SH-SY5Y (cell line): Measurements from ENCODE around the gene SMLR1.

ENCODE experiments used
- GATA2 ChIP-seq: IDR thresholded peaks from 2 replicates; pipeline ENCODE4 v1.6.1; 2011; ENCODE audit warnings: mild to moderate bottlenecking, low read depth, low read length
- GATA3 ChIP-seq: IDR thresholded peaks from 2 replicates; pipeline ENCODE4 v1.6.1; 2011; ENCODE audit warnings: low read depth, mild to moderate bottlenecking, low read length, moderate library complexity

The SMLR1 gene

DNA sequence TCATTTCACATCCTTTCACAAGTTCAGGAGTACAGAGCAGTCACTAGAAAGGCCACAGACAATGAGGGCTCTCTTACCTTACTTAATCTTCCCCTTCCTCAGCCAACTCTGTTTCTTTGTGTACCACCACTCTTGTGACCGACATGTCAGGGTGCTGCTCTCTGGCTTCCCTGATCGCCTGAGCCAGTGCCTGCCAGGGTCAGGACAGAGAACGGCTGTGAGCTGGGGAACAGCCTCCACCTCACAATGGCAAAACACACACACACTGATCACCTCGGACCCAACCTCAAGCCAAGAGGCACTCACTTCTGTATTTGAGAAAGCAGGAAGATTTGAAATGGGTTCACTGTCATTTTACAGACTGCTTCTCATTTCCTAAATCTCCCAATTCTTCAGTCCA, 30.8 kb downstream of the SMLR1 start:
- no peak for TF ChIP-seq GATA2
- no peak for TF ChIP-seq GATA3

GRCh38 chr6:130858498-130859160, 31.4 kb downstream of the SMLR1 start:
- TF ChIP-seq GATA3 (no peak), GATA2 (no peak)

DNA sequence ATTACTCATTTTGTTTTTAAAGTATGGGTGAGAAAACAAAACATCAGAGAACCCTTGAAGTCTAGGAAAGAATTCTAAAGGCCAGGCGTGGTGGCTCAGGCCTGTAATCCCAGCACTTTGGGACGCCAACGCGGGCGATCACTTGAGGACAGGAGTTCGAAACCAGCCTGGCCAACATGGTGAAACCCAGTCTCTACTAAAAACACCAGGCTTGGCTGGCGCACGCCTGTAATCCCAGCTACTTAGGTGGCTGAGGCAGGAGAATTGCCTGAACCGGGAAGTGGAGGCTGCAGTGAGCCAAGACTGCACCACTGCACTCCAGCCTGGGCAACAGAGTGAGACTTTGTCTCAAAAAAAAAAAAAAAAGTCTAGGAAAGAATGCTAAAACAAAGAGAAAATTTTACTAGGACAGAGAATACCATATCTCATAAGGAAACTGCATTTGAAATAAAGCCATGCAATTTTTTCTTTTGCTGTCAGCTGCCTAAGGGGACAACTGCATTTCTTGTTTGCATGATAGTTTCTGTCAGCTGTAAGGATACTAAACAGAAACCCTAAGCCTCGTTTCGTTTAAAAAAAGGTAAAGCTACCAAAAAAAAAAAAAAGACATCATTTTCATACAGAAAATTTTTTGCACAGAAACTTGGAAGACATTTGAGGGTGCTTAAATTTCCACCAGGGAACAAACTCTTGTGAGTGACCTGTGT, 32.1 kb downstream of the SMLR1 start:
- TF ChIP-seq GATA2 = no peak
- no peak for TF ChIP-seq GATA3

GRCh38 chr6:130862370-130862769, 35.2 kb downstream of the SMLR1 start:
- TF ChIP-seq GATA2 = no peak
- TF ChIP-seq GATA3 = no peak

DNA sequence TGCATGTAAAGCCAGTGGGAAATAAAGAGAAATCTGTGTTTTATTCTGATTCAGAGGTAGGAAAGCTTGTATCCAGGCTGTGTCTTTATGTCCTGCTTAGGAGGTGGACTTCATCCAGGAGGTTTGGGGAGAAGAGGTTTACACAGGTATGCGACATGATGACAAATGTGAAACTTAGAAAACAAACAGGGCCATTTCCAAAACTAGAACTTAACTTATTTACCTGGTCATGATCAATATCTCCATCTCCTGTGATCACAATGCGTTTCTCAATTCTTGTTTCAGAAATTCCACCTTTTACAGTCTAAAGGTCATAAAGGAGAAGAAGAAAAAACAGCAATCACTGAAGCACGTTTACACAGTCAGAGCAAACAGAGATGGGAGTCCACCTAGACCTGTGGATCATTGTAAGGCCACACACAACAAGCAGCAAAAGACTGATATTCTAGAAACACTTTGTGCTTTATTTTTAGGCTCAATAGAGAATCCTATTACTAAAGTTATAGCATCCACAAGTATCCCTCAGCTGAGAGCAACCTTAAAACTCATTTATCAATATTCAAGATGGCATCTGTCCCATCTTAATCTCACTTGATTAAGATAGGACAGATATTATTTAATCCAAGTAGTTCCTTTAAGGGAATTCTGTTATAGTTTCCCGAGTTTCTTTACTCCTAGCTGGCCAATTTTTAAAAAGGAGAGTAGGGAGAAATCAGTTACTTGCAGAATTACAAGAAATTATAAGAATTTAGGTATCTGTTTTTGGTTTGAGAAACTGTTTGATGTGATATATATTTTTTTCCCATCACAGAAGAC, 36.4 kb downstream of the SMLR1 start:
- no peak for TF ChIP-seq GATA2
- no peak for TF ChIP-seq GATA3

DNA sequence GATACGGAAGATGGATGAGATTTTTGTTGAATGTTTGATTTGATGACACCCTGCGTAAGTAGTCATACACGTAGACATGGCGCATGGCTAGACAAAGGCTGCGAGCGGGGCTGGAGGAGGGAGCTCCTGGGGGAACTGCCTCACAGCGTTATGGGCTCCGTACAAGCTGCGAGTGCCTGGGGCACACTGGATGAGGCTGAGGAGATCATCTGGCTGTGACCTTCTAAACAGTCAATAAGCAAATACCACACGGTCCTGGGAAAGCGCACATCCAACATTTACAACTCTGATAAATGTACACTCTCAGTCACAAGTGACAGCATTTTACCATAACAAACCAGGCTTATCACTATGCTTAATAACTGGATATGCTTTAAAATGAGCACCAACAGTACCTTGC, 37.1 kb downstream of the SMLR1 start:
- TF ChIP-seq GATA2 = no peak
- TF ChIP-seq GATA3 = no peak

GRCh38 chr6:130865793-130866192, 38.6 kb downstream of the SMLR1 start:
- no peak for TF ChIP-seq GATA3
- TF ChIP-seq GATA2 = no peak

GRCh38 chr6:130869681-130870080, 42.5 kb downstream of the SMLR1 start:
- TF ChIP-seq GATA3 (no peak), GATA2 (no peak)

DNA sequence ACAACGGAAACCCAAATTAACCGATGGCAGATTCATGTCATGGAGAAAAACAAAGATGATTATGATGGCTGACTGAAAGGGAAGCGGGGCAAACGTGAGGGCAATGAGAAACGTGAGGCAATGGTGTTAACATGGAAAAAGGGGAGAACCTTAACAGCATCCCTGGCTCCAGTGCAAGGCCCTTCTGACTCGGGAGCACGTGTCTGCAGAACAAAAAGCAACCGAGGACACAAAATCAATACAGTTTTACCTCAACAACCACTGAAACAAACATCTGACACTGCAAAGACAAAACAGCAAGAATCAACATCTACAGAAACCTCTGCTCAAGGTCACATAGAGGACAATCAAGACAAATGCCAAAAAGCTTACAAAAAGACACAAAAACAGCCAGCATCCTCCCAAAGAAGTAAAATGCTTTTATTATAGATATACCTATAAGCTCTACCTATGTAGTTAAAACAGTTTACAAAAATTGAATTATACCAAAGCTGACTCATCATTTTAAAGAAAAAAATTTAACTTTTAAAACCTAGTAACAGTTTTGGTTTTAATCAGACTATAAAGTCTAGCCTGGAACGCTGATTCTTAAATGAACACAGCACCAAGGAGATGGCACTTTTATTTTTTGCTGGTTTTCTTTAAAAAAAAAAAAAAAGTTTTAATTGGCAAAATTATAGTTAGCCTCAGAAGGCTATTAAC, 43.1 kb downstream of the SMLR1 start:
- TF ChIP-seq GATA3 (no peak), GATA2 (no peak)

DNA sequence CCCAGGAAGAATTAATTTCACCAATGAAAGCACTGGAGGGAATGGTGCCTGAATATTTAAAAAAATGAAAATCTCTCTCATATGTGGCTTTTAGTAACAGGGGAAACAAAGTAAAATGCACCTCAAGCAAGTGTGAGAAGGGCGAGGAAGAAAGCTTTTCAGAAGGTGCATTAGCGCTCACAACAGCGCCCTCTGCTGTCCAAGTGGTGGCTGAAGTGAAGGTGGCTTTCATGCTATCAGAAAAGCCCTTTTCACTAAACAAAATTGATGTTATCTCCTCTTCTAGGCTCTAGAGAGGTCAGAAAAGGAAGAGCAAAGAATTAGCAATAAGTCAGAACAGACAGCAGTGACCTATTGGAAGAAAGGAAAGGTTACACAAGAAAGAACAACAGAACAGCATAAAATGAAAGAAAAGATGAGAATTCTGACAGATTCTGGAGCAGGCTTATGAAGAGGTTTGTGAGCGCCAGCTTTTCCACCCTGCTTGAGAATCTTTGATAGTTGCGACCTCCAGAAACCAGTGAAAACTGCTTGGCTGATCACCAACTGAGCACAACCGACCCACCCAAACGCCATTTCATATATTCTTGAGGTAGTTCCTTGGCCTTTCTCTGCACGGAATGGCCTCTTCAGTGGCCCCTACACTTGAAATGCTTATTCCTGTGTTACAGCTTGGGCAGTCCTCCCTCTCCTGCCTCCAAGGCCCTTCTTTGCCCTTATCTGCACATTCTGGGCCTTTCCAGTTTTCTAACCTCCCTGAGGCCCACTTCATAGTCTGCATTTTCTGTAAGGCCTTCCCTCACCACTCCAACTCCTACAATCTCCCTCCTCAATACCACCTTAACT, 45.3 kb downstream of the SMLR1 start:
- TF ChIP-seq GATA3 = no peak
- TF ChIP-seq GATA2 = no peak; the same call in 1 of the 2 replicates

DNA sequence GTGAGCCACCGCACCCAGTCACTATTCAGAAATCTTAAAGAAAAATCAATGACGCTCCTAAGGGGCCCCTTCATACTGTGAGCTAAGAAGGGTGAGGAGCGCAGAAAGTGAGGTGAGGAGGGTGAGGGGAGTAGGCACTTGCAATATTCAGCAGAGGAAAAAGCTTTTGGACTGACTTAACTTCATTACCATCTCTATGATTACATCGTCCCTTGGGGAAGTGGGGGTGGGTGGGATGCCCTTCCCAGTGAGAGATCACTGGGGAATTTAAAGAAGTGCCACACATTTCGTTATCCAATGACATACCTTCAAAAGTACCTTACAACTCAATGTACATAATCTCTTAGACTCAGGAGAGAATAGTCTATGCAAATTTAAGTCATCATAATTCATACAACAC, 46.5 kb downstream of the SMLR1 start:
- TF ChIP-seq GATA2 (no peak), GATA3 (no peak)

DNA sequence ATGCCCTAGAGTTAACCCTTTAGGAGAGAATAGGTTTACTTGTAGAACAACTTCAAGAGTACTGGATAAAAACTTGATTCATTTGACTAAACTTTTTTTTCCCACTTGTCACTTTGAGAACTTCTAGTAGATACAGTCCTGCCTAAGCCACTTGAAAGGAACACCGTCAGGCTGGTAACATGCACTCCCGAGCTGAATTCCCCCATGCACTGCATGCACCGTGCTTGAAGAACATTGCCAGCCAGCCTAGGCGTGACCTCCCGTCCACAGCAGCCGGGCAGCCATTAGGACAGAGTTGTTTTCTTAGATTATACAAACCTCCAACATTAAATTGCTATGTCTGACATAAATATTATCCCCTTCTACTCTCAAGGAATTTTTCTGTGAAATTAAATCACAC, 52.6 kb downstream of the SMLR1 start:
- TF ChIP-seq GATA3 = no peak
- no peak for TF ChIP-seq GATA2

DNA sequence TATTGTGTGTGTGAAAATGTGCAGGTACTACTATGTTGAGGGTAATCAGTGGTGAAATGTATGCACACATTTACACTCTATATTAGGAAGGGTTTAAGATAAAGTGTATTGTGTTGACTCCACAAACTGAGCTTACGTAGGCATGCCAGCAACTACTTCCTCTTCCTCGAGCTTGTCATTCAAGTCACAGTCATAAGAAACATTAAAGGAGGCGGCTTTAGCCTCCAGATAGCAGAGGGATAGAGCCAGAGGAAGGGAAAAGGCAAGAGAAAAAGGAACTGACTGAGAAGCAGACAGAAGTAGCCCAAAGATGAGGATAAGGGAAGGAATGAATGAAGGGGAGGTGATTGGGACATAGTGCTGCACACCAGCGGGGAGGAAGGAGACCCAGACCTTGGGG, 55.2 kb downstream of the SMLR1 start:
- TF ChIP-seq GATA2 (no peak), GATA3 (no peak)
